GM21786 (cell line): ENCODE results near the gene CDKAL1.
"Not testable (repeated sequence)": the region's sequence is repeated elsewhere in the genome, so short reads cannot be mapped to it uniquely, and the experiment has no call there.

Source experiments
- ATAC-seq: cut with Tn5 transposase; IDR thresholded peaks from one replicate; pipeline ENCODE4 v1.9.1; 2021; ENCODE audit not compliant: unreplicated experiment

CDKAL1 gene

DNA sequence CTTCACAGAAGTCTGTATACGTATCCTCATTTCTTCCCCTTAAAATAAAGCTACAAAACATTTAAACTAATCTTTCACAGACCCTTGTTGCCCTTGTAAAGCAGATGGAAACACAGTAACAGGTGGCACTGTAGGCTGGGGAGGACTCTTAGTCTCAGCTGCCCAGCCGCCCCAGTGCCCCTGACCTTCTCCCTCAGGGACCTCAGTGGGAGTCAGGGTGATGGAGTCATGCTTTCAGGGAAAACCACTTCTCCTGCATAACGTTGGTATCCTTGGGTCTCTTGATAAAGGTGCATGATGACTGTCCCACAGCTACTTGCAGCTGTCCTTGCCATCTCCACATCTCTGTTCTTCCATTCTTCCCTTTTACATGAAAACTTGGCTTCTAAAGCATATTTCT is 198.6 kb downstream of the CDKAL1 start:
- ATAC-seq: no peak

- no peak for ATAC-seq
Measured at GRCh38 chr6:20737912-20738311, 203.7 kb downstream of the CDKAL1 start.

DNA sequence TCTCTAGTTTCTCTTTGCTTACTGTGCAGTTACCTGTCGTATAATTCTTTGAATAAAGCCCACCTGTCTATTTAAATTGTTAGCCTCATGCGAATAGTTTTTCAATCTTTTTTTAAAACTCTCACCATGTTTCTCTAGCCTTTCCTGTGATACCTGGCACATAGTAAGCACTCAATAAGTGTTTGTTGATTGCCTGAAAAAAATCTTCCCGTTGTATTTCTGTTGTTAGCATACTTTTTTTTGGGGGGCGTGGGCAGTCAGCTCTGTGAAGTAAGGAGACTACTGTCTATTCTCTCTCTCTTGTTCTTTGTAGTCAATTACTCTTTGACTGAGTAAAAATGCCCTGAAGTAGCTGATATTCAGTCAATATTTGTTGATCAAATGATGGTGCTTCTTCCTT is 205.8 kb downstream of the CDKAL1 start:
- ATAC-seq: no peak

- ATAC-seq: no peak
Measured at GRCh38 chr6:20740727-20741126, 206.5 kb downstream of the CDKAL1 start.

DNA sequence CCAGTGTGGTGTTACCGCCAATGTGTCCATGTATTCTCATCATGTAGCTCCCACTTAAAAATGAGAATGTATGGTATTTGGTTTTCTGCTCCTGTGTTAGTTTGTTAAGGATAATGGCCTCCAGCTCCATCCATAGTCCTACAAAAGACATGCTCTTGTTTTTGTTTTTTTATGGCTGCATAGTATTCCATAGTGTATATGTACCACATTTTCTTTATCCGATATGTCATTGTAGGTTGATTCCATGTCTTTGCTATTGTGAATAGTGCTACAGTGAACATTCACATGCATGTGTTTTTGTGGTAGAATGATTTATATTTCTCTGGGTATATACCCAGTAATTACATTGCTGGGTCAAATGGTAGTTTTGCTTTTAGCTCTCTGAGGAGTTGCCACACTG is 207.2 kb downstream of the CDKAL1 start:
- ATAC-seq: no peak

- no peak for ATAC-seq
Measured at GRCh38 chr6:20744911-20745557, 210.8 kb downstream of the CDKAL1 start.

- ATAC-seq: no peak
Measured at GRCh38 chr6:20746024-20746423, 211.8 kb downstream of the CDKAL1 start.

DNA sequence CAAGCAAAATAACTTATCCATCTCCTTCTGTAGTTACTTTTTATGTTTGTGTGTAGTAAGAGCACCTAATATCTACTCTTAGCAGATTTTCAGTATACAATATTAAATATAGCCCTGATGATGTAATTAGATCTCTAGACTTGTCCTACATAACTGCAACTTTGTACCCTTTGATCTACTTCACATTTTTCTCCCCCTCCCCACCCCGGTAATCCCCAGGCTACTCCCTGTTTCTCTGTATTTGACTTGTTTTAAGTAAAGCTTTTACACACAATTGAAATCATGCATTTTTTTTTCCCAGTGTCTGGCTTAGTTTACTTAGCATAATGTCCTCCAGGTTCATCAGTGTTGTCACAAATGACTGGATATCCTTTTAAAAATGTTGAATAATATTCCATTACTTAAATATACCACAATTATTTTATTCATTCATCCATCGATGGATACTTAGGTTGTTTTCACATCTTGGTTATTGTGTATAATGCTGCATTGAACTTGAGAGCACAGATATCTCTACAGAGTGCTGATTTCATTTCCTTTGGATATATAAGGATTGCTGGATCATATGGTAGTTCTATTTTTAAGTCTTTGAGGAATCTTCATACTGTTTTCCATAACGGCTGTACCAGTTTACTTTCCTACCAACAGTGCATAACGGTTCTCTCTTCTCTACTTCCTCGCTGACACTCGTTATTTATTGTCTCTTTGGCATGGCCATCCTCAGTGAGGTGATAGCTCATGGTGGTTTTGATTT is 212.7 kb downstream of the CDKAL1 start:
- no peak for ATAC-seq

DNA sequence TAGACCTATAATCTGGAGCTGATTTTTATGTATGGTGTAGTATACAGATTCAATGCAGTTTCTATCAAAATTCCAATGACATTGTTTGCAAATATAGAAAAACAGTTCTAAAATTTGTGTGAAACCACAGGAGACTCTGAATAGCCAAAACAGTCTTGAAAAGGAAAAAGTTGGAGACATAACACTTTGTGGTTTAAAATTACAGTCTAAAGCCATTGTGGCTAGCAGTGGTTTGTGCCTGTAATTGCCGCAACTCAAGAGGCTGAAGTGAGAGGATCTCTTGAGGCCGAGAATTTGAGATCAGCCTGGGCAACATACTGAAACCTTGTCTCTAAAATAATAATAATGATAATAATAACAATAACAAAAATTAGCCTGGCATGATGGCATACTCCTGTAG is 213.7 kb downstream of the CDKAL1 start:
- ATAC-seq: no peak

DNA sequence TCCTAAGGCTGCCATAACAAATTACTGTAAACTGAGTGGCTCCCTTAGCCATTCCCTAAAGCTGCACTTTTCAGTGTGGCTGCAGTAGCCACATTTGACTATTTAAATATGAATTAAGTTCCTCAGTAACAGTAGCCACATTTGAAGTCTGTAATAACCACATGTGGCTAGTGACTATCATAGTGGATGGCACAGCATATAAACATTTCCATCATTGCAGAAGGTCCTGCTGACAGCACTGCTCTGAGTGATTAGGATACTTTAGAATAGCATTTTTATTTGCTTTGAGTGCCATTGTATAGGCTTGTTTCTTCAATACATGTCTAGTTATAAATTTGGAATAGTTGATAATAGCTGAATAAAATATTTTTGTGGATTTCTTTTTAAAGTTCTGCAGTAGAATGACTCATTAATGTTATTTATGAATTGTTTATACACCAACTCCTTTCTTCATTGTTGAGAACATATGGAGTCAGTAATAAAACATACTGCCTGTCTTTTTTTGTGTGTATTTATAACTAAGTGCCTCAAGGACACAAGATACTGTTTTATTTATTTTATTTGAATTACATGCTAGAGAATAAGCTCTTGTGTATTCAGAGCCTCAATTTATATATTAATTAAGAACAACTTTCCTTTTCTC is 217.2 kb downstream of the CDKAL1 start:
- ATAC-seq: no peak

GRCh38 chr6:20755631-20756030 is 221.4 kb downstream of the CDKAL1 start:
- no peak for ATAC-seq

DNA sequence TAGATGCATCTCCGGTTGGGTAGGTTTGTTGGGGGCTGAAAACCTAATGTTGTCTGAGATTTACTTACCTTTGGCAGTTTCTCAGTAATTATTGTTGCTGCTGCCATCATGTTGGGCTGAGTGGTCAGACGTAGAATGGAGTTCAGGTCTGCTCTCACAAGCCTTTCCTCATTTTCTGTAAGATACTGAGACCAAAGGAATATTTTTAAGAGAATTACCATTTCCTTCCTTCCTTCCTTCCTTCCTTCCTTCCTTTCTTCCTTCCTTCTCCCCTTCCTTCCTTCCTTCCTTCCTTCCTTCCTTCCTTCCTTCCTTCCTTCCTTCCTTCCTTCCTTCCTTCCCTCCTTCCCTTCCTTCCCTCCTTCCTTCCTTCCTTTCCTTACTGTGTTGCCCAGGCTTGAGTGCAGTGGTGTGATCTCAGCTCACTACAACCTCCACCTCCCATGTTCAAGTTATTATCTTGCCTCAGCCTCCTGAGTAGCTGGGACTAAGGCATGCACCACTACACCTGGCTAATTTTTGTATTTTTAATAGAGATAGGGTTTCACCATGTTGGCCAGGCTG is 222.4 kb downstream of the CDKAL1 start:
- not testable (repeated sequence) for ATAC-seq

GRCh38 chr6:20757761-20758160 is 223.5 kb downstream of the CDKAL1 start:
- no peak for ATAC-seq

GRCh38 chr6:20763296-20763695 is 229.0 kb downstream of the CDKAL1 start:
- ATAC-seq: no peak

DNA sequence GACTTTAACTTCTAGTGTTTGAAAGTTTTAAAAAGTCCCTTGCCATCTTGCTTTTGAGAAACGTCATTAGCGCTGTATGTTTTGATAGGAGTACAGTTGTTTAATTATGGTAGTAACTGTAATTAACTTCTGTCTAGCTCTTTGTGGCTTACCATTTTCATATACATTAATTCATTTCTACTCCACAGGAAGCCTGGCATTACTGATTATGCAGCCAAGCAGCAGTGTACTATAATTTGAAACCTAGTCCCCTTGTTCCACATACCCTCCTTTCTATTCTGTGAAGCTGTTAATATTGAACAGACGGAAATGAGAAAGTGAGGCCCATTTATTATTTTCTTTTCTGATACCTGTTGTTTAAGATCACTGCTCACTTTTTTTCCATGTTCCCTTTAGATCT is 235.4 kb downstream of the CDKAL1 start:
- ATAC-seq: no peak

DNA sequence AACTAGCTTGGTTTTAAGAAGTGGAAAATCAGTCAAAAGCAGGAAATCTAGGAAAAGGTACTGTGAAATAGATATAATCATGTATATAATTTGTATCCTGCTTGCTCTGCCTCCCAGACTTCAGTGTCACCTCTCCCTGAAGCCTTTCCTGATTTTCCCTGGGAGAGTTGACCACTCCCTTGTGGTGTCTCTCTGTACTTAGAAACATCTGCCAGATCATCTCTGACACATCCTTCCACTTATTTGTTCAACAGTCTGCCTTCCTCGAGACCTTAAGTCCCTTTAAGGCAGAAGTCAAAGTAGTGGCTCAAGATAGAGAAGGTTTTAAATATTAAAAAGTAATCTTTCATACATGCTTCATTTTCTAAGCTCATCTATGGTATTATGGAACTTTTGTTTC is 236.5 kb downstream of the CDKAL1 start:
- no peak for ATAC-seq

- no peak for ATAC-seq
Measured at GRCh38 chr6:20771409-20771808, 237.2 kb downstream of the CDKAL1 start.

DNA sequence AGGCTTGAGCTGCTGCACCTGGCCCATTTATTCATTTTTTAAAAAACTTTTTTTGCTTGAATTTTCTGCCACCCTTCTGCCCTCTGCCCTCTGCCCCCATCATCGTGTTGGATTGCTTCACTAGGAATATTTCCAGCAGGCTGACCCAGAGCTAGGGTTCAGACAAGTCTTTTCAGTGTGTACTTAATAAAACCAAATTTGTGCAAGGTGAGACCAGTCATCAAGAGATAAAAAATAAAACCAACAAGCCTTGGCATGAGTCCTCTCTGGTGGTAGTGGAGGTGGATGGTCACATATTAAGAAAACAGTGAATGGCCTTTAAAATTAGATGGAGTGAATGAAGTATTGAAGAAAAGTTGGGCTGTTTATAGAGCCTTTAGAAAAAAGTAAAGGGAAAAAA is 239.6 kb downstream of the CDKAL1 start:
- ATAC-seq: no peak

GRCh38 chr6:20775981-20776380 is 241.7 kb downstream of the CDKAL1 start:
- no peak for ATAC-seq

DNA sequence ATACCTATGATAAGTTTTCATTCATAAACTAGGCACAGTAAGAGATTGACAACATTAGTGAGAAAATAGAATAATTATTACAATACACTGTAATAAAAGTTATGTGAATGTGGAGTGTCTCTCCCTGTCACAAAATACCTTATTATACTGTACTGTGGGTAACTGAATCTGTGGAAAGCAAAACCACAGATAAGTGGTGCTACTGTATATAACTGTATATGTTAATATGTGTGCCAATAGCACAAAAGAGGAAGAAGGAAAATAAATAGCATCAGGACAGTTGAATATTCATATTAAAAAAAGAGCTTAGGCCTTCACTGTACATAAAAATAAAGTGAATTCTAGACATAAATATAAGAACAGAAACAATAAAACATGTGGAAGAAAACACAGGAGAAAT is 243.5 kb downstream of the CDKAL1 start:
- ATAC-seq: no peak

DNA sequence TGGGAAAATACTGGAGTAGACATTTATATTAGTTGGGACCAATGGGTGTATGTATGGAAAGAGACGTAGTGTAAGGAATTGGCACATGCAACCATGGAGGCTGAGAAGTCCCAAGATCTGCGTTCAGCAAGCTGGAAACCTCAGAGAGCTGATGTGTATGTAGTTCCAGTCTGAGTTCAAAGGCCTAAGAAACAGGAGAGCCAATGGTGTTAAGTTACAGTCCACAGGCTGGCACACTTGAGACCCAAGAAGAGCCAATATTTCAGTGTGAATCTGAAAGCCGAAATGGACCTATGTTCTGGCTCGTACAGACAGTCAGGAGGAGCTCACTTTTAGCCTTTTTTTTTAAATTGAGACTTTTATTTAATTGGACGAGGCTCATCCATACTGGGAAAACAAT is 244.2 kb downstream of the CDKAL1 start:
- ATAC-seq: no peak

DNA sequence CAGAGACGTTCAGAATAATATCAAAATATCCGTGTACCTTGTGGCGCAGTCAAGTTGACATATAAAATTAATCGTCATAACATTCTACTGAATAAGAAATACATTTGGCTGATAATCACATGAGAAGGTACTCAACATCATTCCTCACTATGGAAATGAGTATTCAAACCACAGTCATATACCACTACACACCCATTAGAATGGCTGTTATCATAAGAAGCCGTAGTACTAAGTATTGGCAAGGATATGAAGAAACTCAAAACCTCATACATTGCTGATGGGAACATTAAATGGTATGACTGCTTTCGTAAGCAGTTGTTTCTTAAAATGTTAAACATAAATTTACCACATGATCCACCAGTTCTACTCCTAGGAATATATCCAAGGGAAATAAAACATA is 244.7 kb downstream of the CDKAL1 start:
- no peak for ATAC-seq
